ENCODE data around the gene GAST. TPM values are rescaled to one million over a fixed set of nuclear protein-coding genes. Genes with fewer than 3 reads are reported as not detected.
A peak's percentile ranks its signal among the peaks of the same experiment; 100 is the strongest.
"Not testable (repeated sequence)": the region's sequence is repeated elsewhere in the genome, so short reads cannot be mapped to it uniquely, and the experiment has no call there.

Gene GAST
- total RNA-seq, 1 donor from 2014 or later = not detected

- no peak for DNase-seq (ENCODE audit: low spot score)
Measured at GRCh38 chr17:41683441-41684007, 28.6 kb upstream of the GAST start.

GRCh38 chr17:41684035-41684434 lies 28.1 kb upstream of the GAST start:
- no peak for DNase-seq (ENCODE audit: low spot score)

GRCh38 chr17:41685753-41686152 lies 26.4 kb upstream of the GAST start:
- DNase-seq (ENCODE audit: low spot score) = not testable (repeated sequence)

- no peak for DNase-seq (ENCODE audit: low spot score)
Measured at GRCh38 chr17:41686281-41686680, 25.9 kb upstream of the GAST start.

- peak; percentile 55 for DNase-seq (ENCODE audit: low spot score)
Measured at GRCh38 chr17:41687828-41688640, 24.1 kb upstream of the GAST start.

- peak; percentile 100 for DNase-seq (ENCODE audit: low spot score)
Measured at GRCh38 chr17:41688641-41689496, 23.3 kb upstream of the GAST start, which contains the start of gene EIF1. Gene EIF1 (plus strand): TSS chr17:41688885. CDS start chr17:41689039, 154 bp downstream.

- DNase-seq (ENCODE audit: low spot score) = peak; percentile 61
Measured at GRCh38 chr17:41689497-41690299, 22.4 kb upstream of the GAST start.

- DNase-seq (ENCODE audit: low spot score) = no peak
Measured at GRCh38 chr17:41690497-41690896, 21.6 kb upstream of the GAST start.

- no peak for DNase-seq (ENCODE audit: low spot score)
Measured at GRCh38 chr17:41691031-41691777, 20.9 kb upstream of the GAST start.

GRCh38 chr17:41692722-41693521 lies 19.2 kb upstream of the GAST start:
- no peak for DNase-seq (ENCODE audit: low spot score)

GRCh38 chr17:41695134-41695661 lies 16.9 kb upstream of the GAST start:
- no peak for DNase-seq (ENCODE audit: low spot score)

- peak; percentile 86 for DNase-seq (ENCODE audit: low spot score)
Measured at GRCh38 chr17:41695954-41696757, 16.0 kb upstream of the GAST start.

GRCh38 chr17:41697122-41697962 lies 14.8 kb upstream of the GAST start:
- DNase-seq (ENCODE audit: low spot score) = peak; percentile 56

- not testable (repeated sequence) for DNase-seq (ENCODE audit: low spot score)
Measured at GRCh38 chr17:41700843-41701242, 11.3 kb upstream of the GAST start.

- DNase-seq (ENCODE audit: low spot score) = no peak
Measured at GRCh38 chr17:41702712-41703111, 9.4 kb upstream of the GAST start.

- DNase-seq (ENCODE audit: low spot score) = no peak
Measured at GRCh38 chr17:41705271-41705991, 6.7 kb upstream of the GAST start.

Measured in umbilical cord (tissue), 2 donors.